Right renal cortex interstitium (tissue), 3 donors: ENCODE results near the gene CLEC4E. TPM values are rescaled to one million over a fixed set of nuclear protein-coding genes. Genes with fewer than 3 reads are reported as not detected.
"Not testable (repeated sequence)": the region's sequence is repeated elsewhere in the genome, so short reads cannot be mapped to it uniquely, and the experiment has no call there.

Source experiments
- DNase-seq, 3 donors: peaks; one replicate each; pipeline ENCODE4 v3.0.0-alpha.2; 2013; ENCODE audit warnings: low read depth in 3 of 3, low spot score in 2 of 3
- polyA plus RNA-seq, 3 donors: library from polyadenylated mRNA; unstranded; fragments of 120-200 nt; gene quantifications; one replicate each; pipeline ENCODE4 v1.2.1, GENCODE V29; 2013; ENCODE audit not compliant: insufficient read length in 3 of 3

Gene CLEC4E
- polyA plus RNA-seq, 3 donors: 1.9 to 2.1 (median 2.0) TPM

- DNase-seq: peak; percentile 37 to 67 (median 43)
These were observed 3.6 kb upstream of the CLEC4E start for GRCh38 chr12:8544295-8544694.

DNA sequence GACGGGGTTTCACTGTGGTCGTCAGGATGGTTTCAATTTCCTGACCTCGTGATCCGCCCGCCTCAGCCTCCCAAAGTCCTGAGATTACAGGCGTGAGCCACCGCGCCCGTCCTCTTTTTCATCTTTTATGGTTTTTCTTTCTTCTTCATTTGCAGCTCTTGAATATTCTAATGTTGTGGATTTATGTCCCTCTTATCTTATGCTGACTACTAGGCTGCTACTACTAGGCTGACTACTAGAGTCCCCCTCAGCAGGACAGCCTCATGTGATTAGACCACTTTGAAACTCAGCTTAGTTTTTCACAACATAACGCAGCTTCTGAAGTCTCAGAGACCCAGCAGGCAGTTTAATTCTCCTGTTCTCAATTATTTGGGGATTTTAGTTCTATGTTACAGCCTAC lies 857 bp upstream of the CLEC4E start:
- no peak for DNase-seq

- DNase-seq: not testable (repeated sequence)
These were observed 2.9 kb downstream of the CLEC4E start for GRCh38 chr12:8537820-8538219.

- DNase-seq: no peak
These were observed 8.7 kb downstream of the CLEC4E start for GRCh38 chr12:8532045-8532444.

GRCh38 chr12:8527250-8528130 lies 13.2 kb downstream of the CLEC4E start:
- no peak for DNase-seq

DNA sequence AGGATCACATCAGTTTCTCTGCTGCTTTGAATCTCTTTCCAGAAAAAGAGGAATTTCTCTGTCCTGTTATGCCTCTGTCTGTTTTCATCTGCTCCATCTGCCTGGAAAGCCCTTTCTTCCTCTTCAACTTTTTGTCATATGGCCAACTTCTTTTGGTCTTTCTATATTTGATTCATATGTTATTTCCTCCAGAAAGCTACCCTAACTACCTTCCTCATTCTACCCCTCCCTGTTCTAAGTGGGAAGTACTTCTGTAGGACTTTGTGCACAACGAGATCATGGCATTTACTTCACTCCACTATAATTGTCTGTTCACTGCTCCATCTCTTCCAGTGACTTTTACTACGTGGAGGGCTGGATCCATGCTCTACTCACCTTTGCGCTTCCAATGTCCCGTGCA lies 21.5 kb downstream of the CLEC4E start:
- DNase-seq: no peak

DNA sequence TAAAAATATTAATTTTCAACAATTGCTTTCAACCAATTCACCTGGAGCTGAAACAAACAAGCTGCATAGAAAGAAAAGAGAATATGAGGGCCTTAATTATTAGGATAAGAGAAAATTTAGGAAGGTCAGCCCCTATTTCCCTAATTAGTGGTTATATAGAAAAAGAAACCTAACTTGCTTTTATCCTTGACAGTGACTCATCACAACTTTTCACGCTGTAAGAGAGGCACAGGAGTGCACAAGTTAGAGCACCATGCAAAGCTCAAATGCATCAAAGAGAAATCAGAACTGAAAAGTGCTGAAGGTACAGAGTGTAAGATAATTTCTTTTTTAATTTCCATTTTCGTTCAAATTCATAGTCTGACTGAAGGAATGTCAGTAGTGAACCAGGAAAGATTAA lies 22.7 kb downstream of the CLEC4E start:
- no peak for DNase-seq

DNA sequence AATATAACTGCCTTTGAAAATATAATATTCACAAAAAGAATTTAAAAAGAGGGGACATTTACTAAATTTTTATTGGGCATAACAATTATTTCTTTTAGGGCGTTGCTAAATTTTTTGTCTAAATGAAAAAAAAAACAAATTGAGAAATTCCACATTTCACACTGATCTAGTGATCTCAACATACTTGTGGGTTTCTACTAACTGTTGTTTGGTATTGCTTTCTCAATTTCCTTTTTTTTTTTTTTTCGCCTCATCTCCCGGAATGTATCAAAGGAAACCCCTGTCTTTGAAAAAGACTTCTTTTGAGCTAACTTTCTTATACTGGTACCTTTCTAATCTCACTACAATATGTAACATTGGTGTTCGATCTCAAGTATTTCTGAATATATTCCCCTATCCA lies 27.4 kb downstream of the CLEC4E start, which contains the start of gene CLEC4D:
CLEC4D (plus strand) TSS at position 248 of the 400 bp plus-strand sequence. CDS start 230 bp downstream, outside the sequence.
- DNase-seq: no peak

GRCh38 chr12:8508910-8509841 lies 31.5 kb downstream of the CLEC4E start:
- DNase-seq: no peak

GRCh38 chr12:8508223-8508622 lies 32.5 kb downstream of the CLEC4E start:
- DNase-seq: no peak

GRCh38 chr12:8507596-8507995 lies 33.1 kb downstream of the CLEC4E start:
- no peak for DNase-seq

DNA sequence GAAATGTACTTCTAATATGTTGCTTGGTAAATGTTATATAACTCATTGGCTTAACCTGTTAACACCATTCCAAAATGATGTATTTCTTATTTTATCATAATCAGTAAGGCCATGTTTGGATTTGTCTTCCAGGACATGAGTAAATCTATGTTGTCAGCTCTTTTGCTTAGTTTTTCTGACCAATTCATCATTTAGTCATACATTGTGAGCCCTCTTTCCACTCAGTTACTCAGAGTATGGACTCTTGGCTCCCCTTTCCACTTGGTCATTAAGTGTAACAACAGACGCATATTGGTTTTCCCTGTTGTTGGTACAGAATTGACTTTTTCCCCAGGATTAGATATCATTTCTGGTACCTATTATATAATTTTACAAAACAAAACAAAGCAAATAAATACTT lies 36.4 kb downstream of the CLEC4E start:
- DNase-seq: no peak

GRCh38 chr12:8501720-8502119 lies 39.0 kb downstream of the CLEC4E start:
- no peak for DNase-seq

GRCh38 chr12:8499616-8500015 lies 41.1 kb downstream of the CLEC4E start:
- no peak for DNase-seq

- DNase-seq: not testable (repeated sequence)
These were observed 44.6 kb downstream of the CLEC4E start for GRCh38 chr12:8496074-8496473.

DNA sequence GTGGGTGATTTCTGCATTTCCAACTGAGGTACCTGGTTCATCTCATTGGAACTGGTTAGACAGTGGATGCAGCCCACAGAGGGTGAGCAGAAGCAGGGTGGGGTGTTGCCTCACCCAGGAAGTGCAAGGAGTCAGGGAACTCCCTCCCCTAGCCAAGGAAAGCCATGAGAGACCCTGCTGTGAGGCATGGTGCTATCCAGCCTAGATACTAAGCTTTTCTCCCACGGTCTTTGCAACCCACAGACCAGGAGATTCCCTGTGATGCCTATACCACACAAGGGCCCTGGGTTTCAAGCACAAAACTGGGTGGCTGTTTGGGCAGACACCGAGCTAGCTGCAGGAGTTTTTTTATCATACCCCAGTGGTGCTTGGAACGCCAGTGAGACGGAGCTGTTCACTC lies 45.0 kb downstream of the CLEC4E start:
- not testable (repeated sequence) for DNase-seq

DNA sequence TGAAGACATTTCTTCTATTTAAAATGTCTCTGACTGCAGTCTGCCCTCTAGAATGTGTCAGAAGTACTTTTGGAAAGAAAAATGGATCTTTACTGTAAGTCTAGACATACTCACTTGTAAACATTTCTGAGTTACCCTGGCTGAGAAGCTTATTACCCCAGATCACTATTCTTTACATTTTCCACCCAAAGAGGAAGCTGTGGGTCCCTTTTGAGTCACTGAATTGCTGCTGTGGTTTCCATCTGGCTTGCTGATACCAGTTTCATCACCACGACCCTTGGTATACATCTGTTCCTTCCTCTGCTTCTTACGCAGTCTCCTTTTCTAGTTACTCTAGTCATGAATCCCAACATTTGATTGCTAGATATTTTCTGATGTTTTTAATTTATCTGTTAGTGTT lies 47.6 kb downstream of the CLEC4E start:
- DNase-seq: no peak

DNA sequence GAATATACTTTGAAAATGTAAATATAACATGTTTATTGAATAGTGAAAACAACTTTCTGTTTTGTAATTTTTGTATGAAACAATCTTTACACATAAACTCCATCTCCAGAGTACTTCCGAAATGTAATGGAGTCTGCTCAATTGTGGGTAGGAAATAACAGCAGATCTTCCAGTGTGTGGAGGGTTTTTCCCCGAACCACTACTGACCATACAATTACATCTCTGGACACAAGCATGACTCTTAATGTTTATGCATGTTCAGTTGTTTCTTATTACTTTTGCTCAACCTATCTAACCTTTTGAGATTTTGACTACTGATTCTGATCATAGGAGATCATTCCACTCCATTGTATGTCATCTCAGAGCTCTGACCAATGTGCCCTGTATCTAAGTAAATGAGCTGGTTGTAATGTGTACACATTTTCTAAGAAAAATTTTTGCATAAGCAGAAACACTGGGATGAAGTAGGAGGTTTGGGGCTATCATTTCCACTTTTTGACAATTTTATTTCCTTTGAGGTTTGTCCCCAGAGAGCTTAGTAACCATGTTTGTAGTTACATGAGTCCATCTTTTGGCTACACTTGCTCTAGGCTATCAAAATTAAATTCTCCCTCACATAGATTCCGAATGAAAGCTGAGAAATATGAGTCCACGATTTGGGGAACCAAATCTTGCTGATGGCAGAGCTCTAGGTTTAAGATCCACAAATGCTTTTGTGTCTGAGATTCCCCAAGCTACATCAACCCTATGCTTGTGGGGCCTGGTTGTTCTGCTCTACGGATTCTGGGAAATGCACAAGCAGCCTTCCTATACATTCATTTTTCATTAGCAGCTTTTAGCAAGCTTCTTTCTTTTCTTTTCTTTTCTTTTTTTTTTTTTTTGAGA lies 48.8 kb downstream of the CLEC4E start:
- no peak for DNase-seq
